ENCODE measurements around the gene PRKD2.
"Not testable (repeated sequence)": the region's sequence is repeated elsewhere in the genome, so short reads cannot be mapped to it uniquely, and the experiment has no call there.

Gene PRKD2

DNA sequence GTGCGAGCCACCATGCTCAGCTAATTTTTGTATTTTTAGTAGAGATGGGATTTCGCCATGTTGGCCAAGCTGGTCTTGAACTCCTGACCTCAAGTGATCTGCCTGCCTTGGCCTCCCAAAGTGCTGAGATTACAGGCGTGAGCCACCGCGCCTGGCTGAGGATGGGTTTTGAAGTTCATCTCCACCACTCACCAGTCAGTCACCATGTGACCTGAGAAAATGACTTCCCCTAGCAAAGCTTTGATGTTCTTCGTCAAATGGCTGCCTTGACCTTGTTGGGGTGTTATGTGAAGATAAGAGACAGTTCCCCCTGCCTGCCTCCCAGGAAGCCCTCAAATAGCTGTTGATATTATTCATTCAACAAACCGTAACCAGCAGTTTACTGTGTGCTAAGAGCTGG is 87.9 kb downstream of the PRKD2 start:
- not testable (repeated sequence) for DNase-seq

DNA sequence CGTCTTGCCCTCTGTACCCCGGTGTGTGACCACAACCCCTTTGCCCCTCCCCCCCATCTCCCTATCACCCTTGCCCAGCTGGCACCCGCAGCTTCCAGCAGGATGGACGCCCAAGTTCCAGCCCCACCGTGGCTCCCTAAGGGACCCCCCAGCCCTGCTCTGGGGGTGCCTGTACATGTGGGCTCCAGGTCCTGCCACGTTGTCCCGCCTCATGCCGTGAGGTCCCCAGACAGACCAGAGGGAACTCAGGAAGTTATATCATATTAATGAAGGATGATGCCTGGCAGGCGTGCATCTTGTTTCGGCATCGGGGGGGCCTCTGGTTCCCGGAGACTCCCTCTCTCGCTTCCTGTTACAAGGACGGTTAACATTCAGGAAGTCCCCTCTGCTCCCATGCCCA is 90.5 kb downstream of the PRKD2 start:
- DNase-seq = no peak

DNA sequence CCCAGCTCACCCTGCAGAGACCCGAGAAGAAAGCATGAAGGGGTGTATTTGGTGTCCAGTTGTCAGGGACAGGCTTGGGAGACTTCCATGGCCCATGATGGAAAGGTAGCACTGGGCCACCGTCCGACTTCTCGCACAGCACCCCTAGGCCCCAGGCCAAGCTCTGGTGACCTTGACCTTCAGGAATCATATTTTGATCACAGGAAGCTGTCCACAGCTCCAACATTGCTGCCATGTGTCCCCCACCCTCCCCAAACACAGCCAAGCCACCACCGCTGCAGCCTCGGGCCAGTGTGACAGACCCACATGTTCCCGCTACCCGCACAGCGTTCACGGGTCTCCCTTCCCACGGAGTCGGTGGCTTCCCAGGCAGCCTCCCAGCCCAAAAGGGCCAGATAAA is 91.2 kb downstream of the PRKD2 start:
- no peak for DNase-seq

DNA sequence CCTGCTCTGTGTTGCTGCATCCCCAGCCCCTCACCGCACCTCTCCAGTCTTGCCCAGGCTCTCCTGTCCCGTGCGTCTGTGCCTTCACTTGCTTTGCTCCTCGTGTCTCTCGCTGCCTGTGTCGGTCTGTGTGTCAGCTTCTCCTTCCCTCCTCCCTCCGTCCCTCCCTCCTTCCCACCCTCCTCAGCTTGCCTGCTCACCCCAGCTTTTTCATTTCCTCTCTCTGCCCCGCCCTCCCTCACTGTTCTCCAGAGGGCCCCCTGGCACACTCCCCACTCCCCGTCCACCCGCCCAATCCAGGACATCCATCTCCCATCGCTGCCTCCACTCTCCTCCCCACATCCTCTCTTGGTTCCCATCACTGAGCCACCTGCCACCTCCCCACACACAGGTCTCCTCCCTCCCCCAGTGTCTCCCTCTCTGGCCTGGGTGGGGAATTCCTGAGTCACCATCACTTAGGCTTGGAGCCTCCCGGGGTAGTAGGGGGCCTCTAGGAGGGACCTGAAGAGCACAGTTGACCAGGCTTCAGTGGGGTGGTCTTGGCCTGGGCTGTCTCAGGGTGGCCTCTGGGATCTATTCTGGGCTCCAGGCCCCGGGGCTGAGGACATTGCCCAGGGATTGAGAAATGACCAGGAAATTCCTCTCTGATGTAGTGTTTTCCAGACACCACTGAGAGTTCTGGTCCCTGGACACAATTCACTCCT is 91.8 kb downstream of the PRKD2 start, which contains the start of gene PTGIR:
Gene PTGIR, minus strand, starts transcription at position 132 of the 704 bp plus-strand sequence. CDS start 864 bp downstream, outside the sequence.
- peak in 1 of 2 experiments; percentile 19 for DNase-seq

Measured in SHP77 (cell line).